GM12865 (cell line): Measurements from ENCODE around the gene PLIN4.

ENCODE experiments used
- DNase-seq: peaks from one replicate; pipeline ENCODE4 v3.0.0; 2010; ENCODE audit warnings: low read depth
- H3K4me3 ChIP-seq: 2 replicates; pipeline ENCODE4 v1.5.1; 2011; ENCODE audit warnings: mild to moderate bottlenecking, low read depth, low read length, control low read depth
- TF ChIP-seq, protein P1 (sequence below): IDR thresholded peaks from 2 replicates; pipeline ENCODE4 v1.5.1; 2011; ENCODE audit warnings: low read length, control low read depth, low read depth, inconsistent platforms; ENCODE audit not compliant: insufficient read depth; ENCODE audit errors: missing control alignments

PLIN4 gene

DNA sequence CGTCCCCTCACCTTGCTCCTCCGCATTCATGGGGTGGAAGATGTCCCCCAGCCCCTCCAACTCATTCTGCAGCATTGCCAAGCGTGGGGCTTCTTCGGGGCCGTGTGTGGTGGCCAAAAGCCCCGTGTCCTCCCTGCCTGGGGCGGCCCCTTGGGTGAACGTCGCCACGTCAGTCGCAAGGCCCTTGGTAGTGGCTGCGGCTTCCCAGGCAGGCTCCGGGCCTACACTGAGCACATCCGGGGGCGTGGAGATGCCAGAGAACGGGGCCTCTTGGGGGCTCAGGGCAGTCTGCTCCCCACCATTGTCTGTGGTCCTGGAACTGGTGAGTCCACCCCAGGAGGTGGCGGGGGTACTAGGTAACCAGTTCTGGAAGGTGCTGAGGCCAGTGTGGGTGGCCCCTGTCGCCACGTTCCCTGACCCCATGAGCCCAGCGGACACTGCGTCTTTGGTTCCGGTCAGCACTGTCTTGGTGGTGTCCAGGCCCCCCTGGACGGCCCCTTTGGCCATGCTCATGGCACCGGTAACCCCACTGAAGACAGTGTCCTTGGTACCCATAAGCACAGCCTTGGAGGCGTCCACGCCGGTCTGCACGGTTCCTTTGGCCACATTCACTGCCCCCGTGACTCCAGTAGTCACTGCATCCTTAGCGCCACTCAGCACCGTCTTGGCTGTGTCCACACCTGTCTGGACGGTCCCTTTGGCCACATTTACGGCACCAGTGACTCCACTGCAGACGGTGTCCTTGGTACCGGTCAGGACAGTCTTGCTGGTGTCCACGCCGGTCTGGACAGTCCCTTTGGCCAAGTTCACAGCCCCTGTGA lies 7.6 kb downstream of the PLIN4 start:
- no peak overlapping the region for H3K4me3 ChIP-seq
- TF ChIP-seq, protein P1, sequence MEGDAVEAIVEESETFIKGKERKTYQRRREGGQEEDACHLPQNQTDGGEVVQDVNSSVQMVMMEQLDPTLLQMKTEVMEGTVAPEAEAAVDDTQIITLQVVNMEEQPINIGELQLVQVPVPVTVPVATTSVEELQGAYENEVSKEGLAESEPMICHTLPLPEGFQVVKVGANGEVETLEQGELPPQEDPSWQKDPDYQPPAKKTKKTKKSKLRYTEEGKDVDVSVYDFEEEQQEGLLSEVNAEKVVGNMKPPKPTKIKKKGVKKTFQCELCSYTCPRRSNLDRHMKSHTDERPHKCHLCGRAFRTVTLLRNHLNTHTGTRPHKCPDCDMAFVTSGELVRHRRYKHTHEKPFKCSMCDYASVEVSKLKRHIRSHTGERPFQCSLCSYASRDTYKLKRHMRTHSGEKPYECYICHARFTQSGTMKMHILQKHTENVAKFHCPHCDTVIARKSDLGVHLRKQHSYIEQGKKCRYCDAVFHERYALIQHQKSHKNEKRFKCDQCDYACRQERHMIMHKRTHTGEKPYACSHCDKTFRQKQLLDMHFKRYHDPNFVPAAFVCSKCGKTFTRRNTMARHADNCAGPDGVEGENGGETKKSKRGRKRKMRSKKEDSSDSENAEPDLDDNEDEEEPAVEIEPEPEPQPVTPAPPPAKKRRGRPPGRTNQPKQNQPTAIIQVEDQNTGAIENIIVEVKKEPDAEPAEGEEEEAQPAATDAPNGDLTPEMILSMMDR = no peak
- DNase-seq = no peak

DNA sequence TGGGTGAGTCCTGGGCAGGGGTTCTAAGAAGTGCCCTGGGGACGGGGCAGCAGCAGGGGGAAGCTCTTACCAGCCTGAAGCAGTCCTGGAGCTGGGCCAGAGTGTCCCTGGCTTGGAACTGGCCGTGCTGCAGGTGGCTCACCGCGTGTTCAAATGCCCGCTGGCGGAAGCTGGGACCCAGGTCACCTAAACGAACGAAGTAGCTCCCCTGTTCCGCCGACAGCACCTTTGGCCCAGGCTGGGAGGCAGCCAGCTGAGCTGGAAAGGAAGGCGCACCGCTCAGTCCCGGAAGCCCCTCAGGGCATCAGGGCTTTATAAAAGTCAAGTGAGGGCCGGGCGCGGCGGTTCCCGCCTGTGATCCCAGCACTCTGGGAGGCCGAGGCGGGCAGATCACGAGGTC lies 9.6 kb downstream of the PLIN4 start:
- no peak for DNase-seq
- no peak overlapping the region for H3K4me3 ChIP-seq
- TF ChIP-seq, protein P1 = no peak

DNA sequence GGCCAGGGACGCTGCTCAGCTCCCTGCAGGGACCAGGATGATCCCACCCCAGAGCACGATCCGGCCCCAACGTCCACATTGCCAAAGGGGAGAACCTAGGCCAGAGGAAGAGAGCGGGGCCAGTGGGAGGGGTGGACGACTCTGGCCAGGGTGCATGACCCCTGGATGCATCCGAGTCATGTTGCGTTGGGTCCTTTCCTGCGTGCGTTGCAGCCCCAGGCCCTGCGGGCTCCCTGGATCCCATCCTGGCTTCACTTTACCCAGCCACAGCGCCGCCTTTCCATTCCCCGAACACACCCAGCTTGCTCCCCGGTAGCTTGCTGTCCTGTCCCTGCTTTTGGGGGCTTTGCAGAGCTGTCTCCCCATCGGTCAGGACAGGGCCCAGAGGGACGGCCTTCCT lies 10.5 kb downstream of the PLIN4 start:
- no peak for DNase-seq
- no peak overlapping the region for H3K4me3 ChIP-seq
- TF ChIP-seq, protein P1 = no peak

DNA sequence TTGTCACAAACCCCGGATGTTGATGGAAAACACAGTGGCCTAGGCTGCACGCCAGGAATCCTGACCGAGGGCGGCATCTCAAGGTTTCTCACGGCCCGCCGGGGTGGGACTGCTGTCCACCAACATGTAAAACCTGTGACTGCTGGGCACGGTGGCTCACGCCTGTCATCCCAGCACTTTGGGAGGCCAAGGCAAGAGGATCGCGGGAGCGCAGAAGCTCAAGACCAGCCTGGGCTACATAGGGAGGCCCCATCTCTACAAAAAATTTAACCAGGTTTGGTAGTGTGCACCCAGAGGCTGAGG lies 11.2 kb downstream of the PLIN4 start:
- TF ChIP-seq, protein P1 = no peak
- no peak overlapping the region for H3K4me3 ChIP-seq
- DNase-seq = no peak

DNA sequence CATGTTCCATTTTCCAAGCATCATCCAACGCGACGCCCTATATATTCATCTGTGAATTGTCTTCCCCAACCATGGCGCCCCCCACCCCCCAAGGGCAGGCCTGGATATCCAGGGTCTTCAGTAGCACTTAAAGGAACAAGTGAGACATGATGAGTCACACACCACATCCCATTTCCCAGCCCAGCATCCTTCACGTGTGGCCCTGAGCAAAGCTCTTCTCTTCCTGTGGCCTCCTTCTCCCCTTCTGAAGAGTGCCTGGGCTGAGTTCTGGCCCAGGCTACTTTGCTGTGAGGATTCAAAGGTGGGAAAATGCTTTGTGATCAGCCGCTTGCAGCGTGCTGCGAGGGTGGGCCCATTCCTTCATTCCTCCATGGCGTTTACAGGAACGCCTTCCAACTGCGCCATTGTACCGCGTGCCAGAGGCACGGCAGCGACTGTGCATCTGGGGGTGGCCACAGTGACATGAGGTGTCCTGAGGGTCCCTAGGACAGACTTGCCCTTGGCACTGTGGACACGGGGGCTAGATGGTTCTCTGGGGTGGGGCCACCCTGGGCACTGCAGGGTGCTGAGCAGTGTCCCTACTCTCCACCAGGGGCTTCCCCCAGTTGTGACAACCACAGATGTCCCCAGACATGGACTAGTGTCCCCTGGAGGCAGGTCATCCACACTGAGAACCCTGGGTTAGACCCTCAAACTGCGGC lies 11.7 kb downstream of the PLIN4 start:
- no peak for DNase-seq
- TF ChIP-seq, protein P1 = no peak
- no peak overlapping the region for H3K4me3 ChIP-seq

DNA sequence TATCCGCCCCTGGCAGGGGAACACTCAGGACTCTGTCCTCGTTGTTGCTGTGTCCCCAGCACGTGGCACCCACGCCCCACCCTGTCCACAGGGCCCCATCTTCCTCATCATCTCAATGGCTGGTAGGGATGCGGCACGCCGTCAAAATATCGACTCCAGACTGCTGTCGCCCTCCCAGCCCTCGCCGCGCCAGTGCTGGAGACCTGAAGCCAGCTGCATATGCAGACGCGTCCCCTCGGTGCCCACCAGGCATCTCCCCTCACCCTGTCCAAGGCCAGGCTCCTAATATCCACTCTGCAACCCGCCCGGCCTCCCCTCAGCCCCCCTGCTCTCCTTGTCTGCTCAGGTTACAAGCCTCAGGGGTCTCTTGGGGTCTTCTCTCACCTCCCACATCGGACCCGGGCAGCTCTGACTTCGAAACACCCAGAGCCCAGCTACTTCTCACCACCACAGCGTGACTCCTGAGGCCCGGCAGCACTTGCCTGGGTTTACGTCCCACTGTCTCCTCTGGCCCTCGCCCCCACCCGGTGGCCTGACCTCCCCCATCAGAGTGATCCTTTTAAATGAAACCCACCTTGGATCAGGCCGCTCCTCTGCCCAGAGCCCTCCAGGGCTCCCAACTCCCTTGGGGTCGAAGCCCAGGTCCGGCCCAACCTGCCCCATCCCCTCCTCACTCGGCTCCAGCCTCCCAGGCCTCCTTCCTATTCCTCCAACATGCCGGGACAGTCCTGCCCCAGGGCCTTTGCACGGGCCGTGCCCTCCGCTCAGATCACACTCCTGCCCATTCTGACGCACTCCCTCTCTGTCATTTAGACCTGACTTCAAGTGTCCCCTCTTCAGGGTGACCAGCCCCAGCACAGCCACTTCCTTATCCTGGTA lies 12.5 kb downstream of the PLIN4 start:
- no peak for DNase-seq
- TF ChIP-seq, protein P1 = no peak
- H3K4me3 ChIP-seq = no peak overlapping the region
